Fibroblast of the conjunctiva (primary cell): Measurements from ENCODE around the gene BDKRB1.

Source experiments
- DNase-seq: peaks from one replicate; pipeline ENCODE4 v3.0.0-alpha.2; 2010; ENCODE audit warnings: low read depth

Gene BDKRB1

GRCh38 chr14:96261772-96262655 lies 6.0 kb downstream of the BDKRB1 start:
- no peak for DNase-seq

- no peak for DNase-seq
Observed at GRCh38 chr14:96263347-96264199, 7.6 kb downstream of the BDKRB1 start.

DNA sequence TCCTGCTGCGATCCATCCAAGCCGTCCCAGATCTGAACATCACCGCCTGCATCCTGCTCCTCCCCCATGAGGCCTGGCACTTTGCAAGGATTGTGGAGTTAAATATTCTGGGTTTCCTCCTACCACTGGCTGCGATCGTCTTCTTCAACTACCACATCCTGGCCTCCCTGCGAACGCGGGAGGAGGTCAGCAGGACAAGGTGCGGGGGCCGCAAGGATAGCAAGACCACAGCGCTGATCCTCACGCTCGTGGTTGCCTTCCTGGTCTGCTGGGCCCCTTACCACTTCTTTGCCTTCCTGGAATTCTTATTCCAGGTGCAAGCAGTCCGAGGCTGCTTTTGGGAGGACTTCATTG lies 8.2 kb downstream of the BDKRB1 start:
- DNase-seq, result no peak

DNA sequence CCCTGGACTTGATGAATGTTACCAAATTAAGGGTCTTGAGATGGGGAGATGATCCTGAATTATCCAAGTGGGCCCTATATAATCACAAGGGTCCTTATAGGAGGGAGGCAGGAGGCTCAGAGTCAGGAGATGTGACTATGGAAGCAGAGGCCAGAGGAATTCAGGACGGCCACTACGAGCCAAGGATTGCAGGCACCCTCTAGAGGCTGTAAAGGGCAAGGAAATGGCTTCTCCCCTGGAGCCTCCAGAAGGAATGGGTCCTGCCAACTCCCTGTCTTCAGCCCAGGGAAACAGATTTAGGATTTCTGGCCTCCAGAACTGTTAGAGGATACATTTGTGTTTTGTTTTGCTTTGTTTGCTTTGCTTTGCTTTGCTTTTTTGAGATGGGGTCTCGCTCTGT lies 8.8 kb downstream of the BDKRB1 start:
- no peak for DNase-seq

GRCh38 chr14:96265383-96266095 lies 9.5 kb downstream of the BDKRB1 start:
- no peak for DNase-seq

- peak; percentile 86 for DNase-seq
Observed at GRCh38 chr14:96267336-96267735, 11.3 kb downstream of the BDKRB1 start.

- DNase-seq, result no peak
Observed at GRCh38 chr14:96267916-96268315, 11.9 kb downstream of the BDKRB1 start.

DNA sequence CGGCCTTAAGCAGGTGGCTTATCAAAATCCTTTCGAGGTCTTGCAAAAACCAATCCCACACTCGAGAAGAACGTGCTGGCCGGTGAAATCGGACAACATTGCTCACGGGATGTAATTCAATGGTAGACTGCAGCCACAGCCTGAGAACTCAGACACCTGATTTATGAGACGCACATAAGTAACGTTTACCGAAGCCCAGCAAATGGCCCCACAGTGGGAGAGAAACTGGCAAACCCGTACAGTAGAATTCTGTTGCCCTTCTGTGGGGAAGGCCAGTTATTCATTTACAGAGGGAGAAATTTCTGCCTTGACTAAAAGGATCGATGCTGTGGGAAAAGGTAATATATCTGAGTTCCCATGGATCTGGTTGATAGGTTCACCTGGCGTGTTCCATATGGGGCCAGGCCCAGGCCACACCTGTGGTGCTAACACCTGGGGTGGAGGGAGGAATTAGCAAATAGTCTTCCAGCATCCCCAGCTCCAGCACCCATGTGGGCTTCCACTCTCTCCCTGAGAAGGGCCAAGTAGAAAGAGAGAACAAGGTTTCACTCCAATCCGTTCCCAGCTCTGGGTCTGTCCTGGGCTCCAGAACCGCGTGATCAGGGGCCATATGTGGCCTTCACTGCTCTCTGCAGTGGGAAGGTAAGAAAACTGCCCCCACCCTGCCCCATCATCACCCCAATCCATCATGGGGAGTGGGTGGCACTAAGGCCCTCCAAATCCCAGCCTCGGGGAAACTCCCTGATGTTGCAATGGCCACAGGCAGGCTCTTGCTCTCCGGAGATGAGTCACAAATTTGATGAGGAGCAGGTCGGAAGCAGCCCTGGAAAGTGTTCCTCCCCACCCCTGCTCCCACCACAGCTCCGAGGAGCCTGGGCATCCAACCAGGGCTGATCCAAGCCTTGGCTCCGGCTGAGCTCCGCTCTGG lies 12.7 kb downstream of the BDKRB1 start:
- peak; percentile 88 for DNase-seq

GRCh38 chr14:96269359-96269710 lies 13.3 kb downstream of the BDKRB1 start:
- DNase-seq, result no peak

GRCh38 chr14:96270565-96271420 lies 14.8 kb downstream of the BDKRB1 start:
- no peak for DNase-seq

GRCh38 chr14:96271421-96271762 lies 15.4 kb downstream of the BDKRB1 start:
- DNase-seq, result no peak

GRCh38 chr14:96272777-96273473 lies 16.9 kb downstream of the BDKRB1 start:
- no peak for DNase-seq

DNA sequence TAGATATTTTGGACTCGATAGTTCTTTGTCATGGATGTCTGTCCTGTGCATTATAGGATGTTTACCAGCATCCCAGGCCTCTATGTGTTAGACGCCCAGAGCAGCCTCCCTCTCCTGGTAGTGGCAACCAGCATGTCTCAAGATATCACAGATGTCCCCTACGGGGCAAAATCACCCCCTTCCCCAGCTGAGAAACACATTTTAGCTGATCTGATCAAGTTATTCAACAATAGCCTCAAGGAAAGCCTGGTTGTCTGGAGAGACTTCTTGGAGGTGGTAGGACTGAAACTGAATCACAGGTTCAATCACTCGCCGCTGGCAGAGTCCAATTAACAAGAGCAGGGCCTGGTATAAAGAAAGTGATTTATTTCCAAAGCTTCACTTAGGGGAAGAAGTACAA lies 17.6 kb downstream of the BDKRB1 start:
- no peak for DNase-seq

DNA sequence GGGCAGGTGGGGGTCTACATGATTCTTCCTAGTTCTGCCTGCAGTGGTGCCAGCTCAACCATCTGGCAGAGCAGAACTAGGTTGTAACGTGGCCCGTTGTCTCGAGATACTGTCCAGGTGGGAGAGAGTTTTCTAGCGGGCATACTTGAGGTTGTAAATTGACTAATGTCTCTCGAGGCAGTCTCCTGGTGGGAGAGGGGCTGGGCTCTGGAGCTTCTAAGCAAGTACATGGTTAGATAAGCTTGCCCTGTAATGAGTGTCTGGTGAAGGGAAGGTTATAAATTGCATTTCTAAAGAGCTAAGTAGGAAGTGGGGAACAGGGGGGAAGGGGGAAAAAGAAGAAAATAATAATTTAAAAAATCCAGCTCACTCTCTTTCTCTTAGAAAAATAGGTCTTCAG lies 18.1 kb downstream of the BDKRB1 start:
- no peak for DNase-seq

DNA sequence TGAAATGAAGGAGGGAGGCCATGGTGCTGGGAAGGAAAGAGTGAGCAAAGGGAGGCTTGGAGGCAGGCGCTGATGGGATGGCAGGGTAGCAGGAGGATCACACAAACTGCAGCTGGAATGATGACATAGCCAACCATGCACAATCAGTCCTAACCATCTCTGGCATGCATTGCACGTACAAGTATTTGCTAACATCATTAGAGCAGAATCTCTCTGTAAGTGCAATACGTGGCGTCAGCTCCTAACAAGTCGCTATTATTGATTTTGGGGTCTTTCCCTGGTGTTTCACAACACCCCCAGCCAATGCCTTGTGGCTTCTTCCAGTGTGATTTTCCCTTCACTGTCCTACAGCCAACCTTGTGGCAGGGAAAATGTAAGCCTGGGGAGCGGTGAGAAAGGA lies 18.5 kb downstream of the BDKRB1 start:
- peak; percentile 76 for DNase-seq

- peak; percentile 56 for DNase-seq
Observed at GRCh38 chr14:96275177-96276112, 19.4 kb downstream of the BDKRB1 start.

GRCh38 chr14:96277890-96278289 lies 21.9 kb downstream of the BDKRB1 start:
- no peak for DNase-seq

- no peak for DNase-seq
Observed at GRCh38 chr14:96279564-96279963, 23.6 kb downstream of the BDKRB1 start.

- no peak for DNase-seq
Observed at GRCh38 chr14:96280104-96280503, 24.1 kb downstream of the BDKRB1 start.
